ENCODE data around the gene TCERG1L. TPM values are rescaled to one million over a fixed set of nuclear protein-coding genes. Genes with fewer than 3 reads are reported as not detected.

TCERG1L gene
- total and polyA plus RNA-seq, 2 experiments from 2014 or later, result 0.47 to 0.73 TPM

DNA sequence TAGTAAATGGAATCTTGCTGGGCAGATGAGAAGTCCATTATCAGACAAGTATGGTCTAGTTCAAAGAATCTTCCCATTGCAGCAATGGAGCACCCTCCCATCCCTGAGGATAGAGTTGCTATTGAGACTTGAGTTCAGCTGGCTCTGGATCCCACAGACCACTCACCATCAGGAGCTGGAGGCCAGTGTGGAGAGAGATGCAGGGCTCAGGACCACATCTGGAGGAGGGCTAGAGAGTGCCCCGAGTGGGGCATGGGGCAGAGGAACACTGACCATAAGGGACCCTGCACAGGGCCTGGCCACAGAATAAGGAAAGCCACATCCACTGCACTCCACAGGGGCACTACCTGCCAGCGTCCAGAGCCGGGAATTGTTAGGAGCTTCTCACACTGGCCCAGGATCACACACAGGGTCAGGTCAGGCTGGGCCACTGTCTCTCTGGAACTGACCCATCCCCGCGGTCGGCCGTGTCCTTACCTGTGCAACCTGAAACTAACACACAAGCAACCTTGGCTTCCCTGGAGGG, 41.3 kb upstream of the TCERG1L start:
- H2AFZ ChIP-seq, result no peak overlapping the region
- TF ChIP-seq EZH2 (IDR thresholded peaks at IDR 0.05; ENCODE audit: borderline replicate concordance), result no peak
- no peak for DNase-seq (ENCODE audit: low spot score)
- H3K9me2 ChIP-seq (replicated peaks; ENCODE audit: insufficient read depth), result no peaks in the 10 kb centered on the region
- no peaks in the 10 kb centered on the region for H3K27me3 ChIP-seq
- H3K9me3 ChIP-seq (ENCODE audit: low read depth), result no peaks in the 10 kb centered on the region
- H3K4me3 ChIP-seq, result no peak overlapping the region
- H3K27ac ChIP-seq, result no peak overlapping the region
- 86% methylated on average over 7 of the region's 7 CpGs for WGBS (ENCODE audit: low lambda C conversion rate, missing lambda C conversion rate)
- H3K36me3 ChIP-seq (replicated peaks; ENCODE audit: insufficient read depth, low read depth), result no peaks in the 10 kb centered on the region
- no peaks in the 10 kb centered on the region for H3K4me1 ChIP-seq (ENCODE audit: insufficient read depth)
- no peaks in the 10 kb centered on the region for H4K20me1 ChIP-seq (ENCODE audit: insufficient read depth, poor library complexity, severe bottlenecking)
- H3K79me2 ChIP-seq, result no peaks in the 10 kb centered on the region
- H3K4me2 ChIP-seq, result no peak overlapping the region

DNA sequence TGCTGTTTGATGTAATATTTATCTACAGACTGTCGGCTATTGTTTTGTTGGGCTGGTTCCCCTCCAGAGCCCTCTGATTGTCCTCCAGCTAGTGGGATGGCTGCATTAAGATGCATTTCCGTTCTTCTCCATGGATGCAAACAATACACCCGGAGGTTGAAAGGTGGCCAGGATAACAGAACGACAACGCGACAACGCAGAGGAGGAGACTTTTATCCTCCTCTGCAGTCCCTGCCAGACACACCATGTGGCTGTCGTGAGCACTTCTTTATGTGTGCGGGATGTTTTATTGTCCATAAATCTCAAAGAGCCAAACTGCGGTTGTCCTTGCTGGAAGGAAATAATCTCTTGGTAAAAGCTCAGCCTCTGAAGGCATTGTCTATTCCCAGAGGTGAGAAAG, 39.1 kb upstream of the TCERG1L start:
- H3K9me3 ChIP-seq (ENCODE audit: low read depth), result no peaks in the 10 kb centered on the region
- H3K27ac ChIP-seq, result no peak overlapping the region
- H2AFZ ChIP-seq, result no peak overlapping the region
- H3K9me2 ChIP-seq (replicated peaks; ENCODE audit: insufficient read depth), result no peaks in the 10 kb centered on the region
- TF ChIP-seq, protein P1, sequence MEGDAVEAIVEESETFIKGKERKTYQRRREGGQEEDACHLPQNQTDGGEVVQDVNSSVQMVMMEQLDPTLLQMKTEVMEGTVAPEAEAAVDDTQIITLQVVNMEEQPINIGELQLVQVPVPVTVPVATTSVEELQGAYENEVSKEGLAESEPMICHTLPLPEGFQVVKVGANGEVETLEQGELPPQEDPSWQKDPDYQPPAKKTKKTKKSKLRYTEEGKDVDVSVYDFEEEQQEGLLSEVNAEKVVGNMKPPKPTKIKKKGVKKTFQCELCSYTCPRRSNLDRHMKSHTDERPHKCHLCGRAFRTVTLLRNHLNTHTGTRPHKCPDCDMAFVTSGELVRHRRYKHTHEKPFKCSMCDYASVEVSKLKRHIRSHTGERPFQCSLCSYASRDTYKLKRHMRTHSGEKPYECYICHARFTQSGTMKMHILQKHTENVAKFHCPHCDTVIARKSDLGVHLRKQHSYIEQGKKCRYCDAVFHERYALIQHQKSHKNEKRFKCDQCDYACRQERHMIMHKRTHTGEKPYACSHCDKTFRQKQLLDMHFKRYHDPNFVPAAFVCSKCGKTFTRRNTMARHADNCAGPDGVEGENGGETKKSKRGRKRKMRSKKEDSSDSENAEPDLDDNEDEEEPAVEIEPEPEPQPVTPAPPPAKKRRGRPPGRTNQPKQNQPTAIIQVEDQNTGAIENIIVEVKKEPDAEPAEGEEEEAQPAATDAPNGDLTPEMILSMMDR (IDR thresholded peaks at IDR 0.05; ENCODE audit: poor library complexity), result no peak
- no peak for TF ChIP-seq EZH2 (IDR thresholded peaks at IDR 0.05; ENCODE audit: borderline replicate concordance)
- TF ChIP-seq EZH2phosphoT487 (IDR thresholded peaks at IDR 0.05; ENCODE audit: low read depth, severe bottlenecking, unreplicated experiment), result no peak
- WGBS (ENCODE audit: low lambda C conversion rate, missing lambda C conversion rate), result 78% methylated on average over 10 of the region's 10 CpGs
- no peak for DNase-seq (ENCODE audit: low spot score)
- H3K27me3 ChIP-seq, result peaks cover 5% of the 10 kb centered on the region
- no peaks in the 10 kb centered on the region for H3K4me1 ChIP-seq (ENCODE audit: insufficient read depth)
- no peaks in the 10 kb centered on the region for H3K79me2 ChIP-seq
- no peak overlapping the region for H3K4me2 ChIP-seq
- no peak overlapping the region for H3K4me3 ChIP-seq
- H4K20me1 ChIP-seq (ENCODE audit: insufficient read depth, poor library complexity, severe bottlenecking), result no peaks in the 10 kb centered on the region
- no peaks in the 10 kb centered on the region for H3K36me3 ChIP-seq (replicated peaks; ENCODE audit: insufficient read depth, low read depth)

DNA sequence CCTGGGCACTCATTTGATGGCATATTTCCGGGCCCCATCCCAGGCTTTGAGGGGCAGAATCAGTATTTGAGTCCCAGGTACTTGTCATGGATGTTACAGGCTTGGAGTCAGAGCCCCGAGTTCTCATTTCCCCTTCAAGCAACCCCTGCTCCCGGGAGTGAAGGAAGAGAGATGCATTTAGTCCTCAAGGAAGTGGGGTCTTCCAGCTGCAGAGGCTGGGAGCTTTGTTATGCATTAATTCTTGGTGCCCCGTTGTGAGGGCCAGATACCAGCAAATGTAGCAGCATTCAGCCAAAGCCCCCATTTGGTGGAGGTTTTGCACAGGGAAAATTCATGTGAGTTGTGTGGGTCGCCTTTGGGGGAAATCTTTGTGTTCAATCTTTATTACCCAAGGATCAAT, 38.7 kb upstream of the TCERG1L start:
- TF ChIP-seq EZH2 (IDR thresholded peaks at IDR 0.05; ENCODE audit: borderline replicate concordance) (no peak), EZH2phosphoT487 (IDR thresholded peaks at IDR 0.05; ENCODE audit: low read depth, severe bottlenecking, unreplicated experiment) (no peak)
- TF ChIP-seq, protein P1 (IDR thresholded peaks at IDR 0.05; ENCODE audit: poor library complexity), result no peak
- no peak overlapping the region for H3K4me3 ChIP-seq
- H2AFZ ChIP-seq, result no peak overlapping the region
- H3K27me3 ChIP-seq, result peaks cover 5% of the 10 kb centered on the region
- no peak for DNase-seq (ENCODE audit: low spot score)
- H3K79me2 ChIP-seq, result no peaks in the 10 kb centered on the region
- 60% methylated on average over 5 of the region's 5 CpGs for WGBS (ENCODE audit: low lambda C conversion rate, missing lambda C conversion rate)
- H3K36me3 ChIP-seq (replicated peaks; ENCODE audit: insufficient read depth, low read depth), result no peaks in the 10 kb centered on the region
- H3K4me2 ChIP-seq, result no peak overlapping the region
- no peaks in the 10 kb centered on the region for H4K20me1 ChIP-seq (ENCODE audit: insufficient read depth, poor library complexity, severe bottlenecking)
- no peaks in the 10 kb centered on the region for H3K9me2 ChIP-seq (replicated peaks; ENCODE audit: insufficient read depth)
- no peak overlapping the region for H3K27ac ChIP-seq
- no peaks in the 10 kb centered on the region for H3K9me3 ChIP-seq (ENCODE audit: low read depth)
- H3K4me1 ChIP-seq (ENCODE audit: insufficient read depth), result no peaks in the 10 kb centered on the region

DNA sequence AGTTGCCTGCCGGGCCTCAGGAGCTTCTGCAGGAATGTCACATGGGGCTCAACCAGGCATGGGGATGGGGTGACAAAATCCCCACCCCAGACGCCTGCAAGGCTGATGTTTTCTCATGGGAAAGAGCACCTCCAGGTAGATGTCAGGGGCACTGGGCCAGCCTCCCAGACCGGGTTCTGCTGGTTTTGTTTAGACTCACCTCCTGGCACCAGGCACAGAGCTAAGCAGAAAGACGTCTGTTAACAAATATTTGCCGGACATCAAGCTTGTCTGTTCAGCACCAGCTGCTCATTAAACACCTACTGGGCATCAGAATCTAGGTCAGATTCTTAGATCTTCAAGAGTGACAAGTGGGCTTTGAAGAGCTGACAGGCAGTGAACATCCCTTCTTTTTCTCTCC, 34.9 kb upstream of the TCERG1L start:
- no peak overlapping the region for H3K4me3 ChIP-seq
- 66% methylated on average over 5 of the region's 5 CpGs for WGBS (ENCODE audit: low lambda C conversion rate, missing lambda C conversion rate)
- no peak for DNase-seq (ENCODE audit: low spot score)

More for the DNA sequence above, 34.9 kb upstream of the TCERG1L start:
- H3K27me3 ChIP-seq, result peaks cover 5% of the 10 kb centered on the region
- H3K4me1 ChIP-seq (ENCODE audit: insufficient read depth), result no peaks in the 10 kb centered on the region
- TF ChIP-seq, protein P1 (IDR thresholded peaks at IDR 0.05; ENCODE audit: poor library complexity), result no peak
- no peak for TF ChIP-seq EZH2 (IDR thresholded peaks at IDR 0.05; ENCODE audit: borderline replicate concordance)
- TF ChIP-seq EZH2phosphoT487 (IDR thresholded peaks at IDR 0.05; ENCODE audit: low read depth, severe bottlenecking, unreplicated experiment), result no peak
- no peaks in the 10 kb centered on the region for H3K9me3 ChIP-seq (ENCODE audit: low read depth)
- H3K36me3 ChIP-seq (replicated peaks; ENCODE audit: insufficient read depth, low read depth), result no peaks in the 10 kb centered on the region
- no peaks in the 10 kb centered on the region for H3K79me2 ChIP-seq
- no peak overlapping the region for H3K27ac ChIP-seq
- H3K9me2 ChIP-seq (replicated peaks; ENCODE audit: insufficient read depth), result no peaks in the 10 kb centered on the region
- H2AFZ ChIP-seq, result no peak overlapping the region
- H4K20me1 ChIP-seq (ENCODE audit: insufficient read depth, poor library complexity, severe bottlenecking), result no peaks in the 10 kb centered on the region
- no peak overlapping the region for H3K4me2 ChIP-seq
